Neural cell (in vitro differentiated cells): ENCODE data around the gene KDM4B. TPM values are rescaled to one million over a fixed set of nuclear protein-coding genes. Genes with fewer than 3 reads are reported as not detected.
"Not testable (repeated sequence)": the region's sequence is repeated elsewhere in the genome, so short reads cannot be mapped to it uniquely, and the experiment has no call there.

Experiments
- H2AFZ ChIP-seq: fragments of 200-600, 300-800 bp; sonication (generic), shearing (Covaris generic); 2 replicates; pipeline ENCODE4 v1.6.0; 2014; ENCODE audit warnings: low read depth, mild to moderate bottlenecking, antibody characterized with exemption, low read length, moderate library complexity
- H3F3A ChIP-seq: fragments of 200-600 bp; shearing (Covaris generic); 2 replicates; pipeline ENCODE4 v1.6.1; 2016; ENCODE audit warnings: mild to moderate bottlenecking, moderate library complexity, mixed read lengths, antibody characterized with exemption, low read length; ENCODE audit not compliant: insufficient read depth, poor library complexity, severe bottlenecking
- H3K27ac ChIP-seq: fragments of 200-600, 300-800 bp; sonication (generic), shearing (Covaris generic); 2 replicates; pipeline ENCODE4 v1.5.1; 2014; ENCODE audit warnings: mild to moderate bottlenecking, low read length, moderate library complexity
- H3K27me3 ChIP-seq: fragments of 300-800, 200-600 bp; sonication (generic), shearing (Covaris generic); 2 replicates; pipeline ENCODE4 v1.6.0; 2014; ENCODE audit warnings: mild to moderate bottlenecking, low read depth, low read length, moderate library complexity; ENCODE audit not compliant: insufficient read depth
- H3K36me3 ChIP-seq: fragments of 300-800, 200-600 bp; sonication (generic), shearing (Covaris generic); 2 replicates; pipeline ENCODE4 v1.5.1; 2014; ENCODE audit warnings: mild to moderate bottlenecking, antibody characterized with exemption, low read length, moderate library complexity; ENCODE audit not compliant: insufficient read depth
- H3K4me2 ChIP-seq: fragments of 300-800, 200-600 bp; sonication (generic), shearing (Covaris generic); 2 replicates; pipeline ENCODE4 v1.6.0; 2014; ENCODE audit warnings: mild to moderate bottlenecking, low read length
- H3K4me3 ChIP-seq: fragments of 300-800, 200-600 bp; sonication (generic), shearing (Covaris generic); 2 replicates; pipeline ENCODE4 v1.5.1; 2014; ENCODE audit warnings: mild to moderate bottlenecking, low read length, moderate library complexity
- H3K79me2 ChIP-seq: fragments of 200-600 bp; shearing (Covaris generic); replicated peaks from 2 replicates; pipeline ENCODE4 v1.6.0; 2014; ENCODE audit warnings: mild to moderate bottlenecking, low read length, moderate library complexity; ENCODE audit not compliant: insufficient read depth
- H3K9ac ChIP-seq: fragments of 300-800, 200-600 bp; sonication (generic), shearing (Covaris generic); 2 replicates; pipeline ENCODE4 v1.6.1; 2016; ENCODE audit warnings: mild to moderate bottlenecking, low read length, mixed read lengths
- H3K9me2 ChIP-seq: fragments of 200-600 bp; shearing (Covaris generic); 2 replicates; pipeline ENCODE4 v1.6.1; 2016; ENCODE audit warnings: mild to moderate bottlenecking, low read length, mixed read lengths; ENCODE audit not compliant: insufficient read depth
- H3K9me3 ChIP-seq: fragments of 200-600, 300-800 bp; sonication (generic), shearing (Covaris generic); 2 replicates; pipeline ENCODE4 v1.6.1; 2016; ENCODE audit warnings: mild to moderate bottlenecking, mixed run types, low read length, moderate library complexity, mixed read lengths
- H4K20me1 ChIP-seq: fragments of 200-600 bp; shearing (Covaris generic); 2 replicates; pipeline ENCODE4 v1.6.1; 2016; ENCODE audit warnings: mild to moderate bottlenecking, mixed run types; ENCODE audit not compliant: insufficient read depth
- EP300 ChIP-seq: fragments of 450-650 bp; conservative IDR thresholded peaks from 2 replicates; pipeline ENCODE4 v1.6.1; 2014; ENCODE audit warnings: antibody characterized with exemption, mild to moderate bottlenecking, moderate library complexity; ENCODE audit not compliant: poor library complexity, severe bottlenecking
- EZH2 ChIP-seq: fragments of 200-600, 300-800 bp; shearing (Covaris generic), sonication (generic); IDR thresholded peaks from 2 replicates; pipeline ENCODE4 v1.6.1; 2014; ENCODE audit warnings: antibody characterized with exemption, low read length, borderline replicate concordance, mild to moderate bottlenecking; ENCODE audit not compliant: insufficient read depth, poor library complexity, severe bottlenecking
- MXI1 ChIP-seq: fragments of 450-650 bp; conservative IDR thresholded peaks from 2 replicates; pipeline ENCODE4 v1.6.1; 2014; ENCODE audit warnings: antibody characterized with exemption, mild to moderate bottlenecking; ENCODE audit not compliant: poor library complexity, severe bottlenecking
- POLR2AphosphoS5 ChIP-seq: IDR thresholded peaks from 2 replicates; pipeline ENCODE4 v1.6.1; 2012
- RAD21 ChIP-seq: fragments of 450-650 bp; conservative IDR thresholded peaks from 2 replicates; pipeline ENCODE4 v1.6.1; 2014; ENCODE audit warnings: antibody characterized with exemption, mild to moderate bottlenecking, moderate library complexity
- SMC3 ChIP-seq: fragments of 450-650 bp; conservative IDR thresholded peaks from 2 replicates; pipeline ENCODE4 v1.6.1; 2014; ENCODE audit warnings: antibody characterized with exemption, mild to moderate bottlenecking, moderate library complexity; ENCODE audit not compliant: poor library complexity
- TAF1 ChIP-seq: IDR thresholded peaks from 2 replicates; pipeline ENCODE4 v1.6.1; 2012; ENCODE audit warnings: low read depth
- polyA plus RNA-seq: library from polyadenylated mRNA; depleted of rRNA; stranded (reverse); fragments of >200 nt; gene quantifications from 2 replicates; pipeline ENCODE4 v1.2.3, GENCODE V29; 2014
- TF ChIP-seq, protein P1 (sequence below): IDR thresholded peaks from 2 replicates; pipeline ENCODE4 v1.6.1; 2012; ENCODE audit warnings: borderline replicate concordance
- TF ChIP-seq, protein P2 (sequence below): fragments of 450-650 bp; IDR thresholded peaks from 2 replicates; pipeline ENCODE4 v1.5.1; 2014; ENCODE audit warnings: antibody characterized with exemption, mild to moderate bottlenecking, moderate library complexity; ENCODE audit not compliant: poor library complexity, severe bottlenecking

KDM4B gene
- polyA plus RNA-seq, 1 donor from 2014 or later, result 19.1 TPM

GRCh38 chr19:4941638-4942169 lies 27.2 kb upstream of the KDM4B start:
- H3K4me2 ChIP-seq, H4K20me1 ChIP-seq, H3K27ac ChIP-seq, H3K36me3 ChIP-seq, H3F3A ChIP-seq, H3K79me2 ChIP-seq, H3K9ac ChIP-seq, H3K9me3 ChIP-seq, H3K27me3 ChIP-seq, H3K9me2 ChIP-seq, H2AFZ ChIP-seq, H3K4me3 ChIP-seq: not testable (repeated sequence)

GRCh38 chr19:4950650-4951049 lies 18.3 kb upstream of the KDM4B start:
- H3K4me2 ChIP-seq, H3K9me3 ChIP-seq, H3K36me3 ChIP-seq, H3K9ac ChIP-seq, H3K79me2 ChIP-seq, H3K27ac ChIP-seq, H3K4me3 ChIP-seq, H2AFZ ChIP-seq, H3K27me3 ChIP-seq, H4K20me1 ChIP-seq, H3K9me2 ChIP-seq, H3F3A ChIP-seq: not testable (repeated sequence)

DNA sequence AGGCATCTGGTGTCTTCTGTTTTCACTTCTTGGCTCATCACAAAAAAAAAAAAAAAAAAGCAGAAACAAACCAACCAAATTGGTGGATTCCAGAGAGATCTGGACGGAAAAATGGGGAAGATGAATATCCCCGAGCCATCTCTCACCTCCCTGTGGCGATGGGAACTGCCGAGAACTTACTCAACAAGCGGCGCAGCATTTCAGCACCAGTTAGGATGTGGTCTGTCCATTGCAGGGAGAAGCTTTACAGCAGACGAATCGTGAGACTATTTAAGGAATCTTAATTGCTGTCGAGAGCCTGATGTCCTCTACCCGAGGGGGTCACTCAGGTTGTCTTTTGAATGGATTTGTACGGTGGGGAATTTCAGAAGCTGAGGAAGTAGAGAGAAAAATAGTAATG lies 17.3 kb upstream of the KDM4B start:
- no peak overlapping the region for H3K4me2 ChIP-seq
- H3K9me3 ChIP-seq, result no peaks in the 10 kb centered on the region
- H3K9me2 ChIP-seq, result no peaks in the 10 kb centered on the region
- TF ChIP-seq POLR2AphosphoS5 (no peak), EZH2 (no peak), EP300 (no peak), SMC3 (no peak), MXI1 (no peak), TAF1 (no peak), RAD21 (no peak)
- TF ChIP-seq, protein P1, sequence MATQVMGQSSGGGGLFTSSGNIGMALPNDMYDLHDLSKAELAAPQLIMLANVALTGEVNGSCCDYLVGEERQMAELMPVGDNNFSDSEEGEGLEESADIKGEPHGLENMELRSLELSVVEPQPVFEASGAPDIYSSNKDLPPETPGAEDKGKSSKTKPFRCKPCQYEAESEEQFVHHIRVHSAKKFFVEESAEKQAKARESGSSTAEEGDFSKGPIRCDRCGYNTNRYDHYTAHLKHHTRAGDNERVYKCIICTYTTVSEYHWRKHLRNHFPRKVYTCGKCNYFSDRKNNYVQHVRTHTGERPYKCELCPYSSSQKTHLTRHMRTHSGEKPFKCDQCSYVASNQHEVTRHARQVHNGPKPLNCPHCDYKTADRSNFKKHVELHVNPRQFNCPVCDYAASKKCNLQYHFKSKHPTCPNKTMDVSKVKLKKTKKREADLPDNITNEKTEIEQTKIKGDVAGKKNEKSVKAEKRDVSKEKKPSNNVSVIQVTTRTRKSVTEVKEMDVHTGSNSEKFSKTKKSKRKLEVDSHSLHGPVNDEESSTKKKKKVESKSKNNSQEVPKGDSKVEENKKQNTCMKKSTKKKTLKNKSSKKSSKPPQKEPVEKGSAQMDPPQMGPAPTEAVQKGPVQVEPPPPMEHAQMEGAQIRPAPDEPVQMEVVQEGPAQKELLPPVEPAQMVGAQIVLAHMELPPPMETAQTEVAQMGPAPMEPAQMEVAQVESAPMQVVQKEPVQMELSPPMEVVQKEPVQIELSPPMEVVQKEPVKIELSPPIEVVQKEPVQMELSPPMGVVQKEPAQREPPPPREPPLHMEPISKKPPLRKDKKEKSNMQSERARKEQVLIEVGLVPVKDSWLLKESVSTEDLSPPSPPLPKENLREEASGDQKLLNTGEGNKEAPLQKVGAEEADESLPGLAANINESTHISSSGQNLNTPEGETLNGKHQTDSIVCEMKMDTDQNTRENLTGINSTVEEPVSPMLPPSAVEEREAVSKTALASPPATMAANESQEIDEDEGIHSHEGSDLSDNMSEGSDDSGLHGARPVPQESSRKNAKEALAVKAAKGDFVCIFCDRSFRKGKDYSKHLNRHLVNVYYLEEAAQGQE, result no peak
- TF ChIP-seq, protein P2, sequence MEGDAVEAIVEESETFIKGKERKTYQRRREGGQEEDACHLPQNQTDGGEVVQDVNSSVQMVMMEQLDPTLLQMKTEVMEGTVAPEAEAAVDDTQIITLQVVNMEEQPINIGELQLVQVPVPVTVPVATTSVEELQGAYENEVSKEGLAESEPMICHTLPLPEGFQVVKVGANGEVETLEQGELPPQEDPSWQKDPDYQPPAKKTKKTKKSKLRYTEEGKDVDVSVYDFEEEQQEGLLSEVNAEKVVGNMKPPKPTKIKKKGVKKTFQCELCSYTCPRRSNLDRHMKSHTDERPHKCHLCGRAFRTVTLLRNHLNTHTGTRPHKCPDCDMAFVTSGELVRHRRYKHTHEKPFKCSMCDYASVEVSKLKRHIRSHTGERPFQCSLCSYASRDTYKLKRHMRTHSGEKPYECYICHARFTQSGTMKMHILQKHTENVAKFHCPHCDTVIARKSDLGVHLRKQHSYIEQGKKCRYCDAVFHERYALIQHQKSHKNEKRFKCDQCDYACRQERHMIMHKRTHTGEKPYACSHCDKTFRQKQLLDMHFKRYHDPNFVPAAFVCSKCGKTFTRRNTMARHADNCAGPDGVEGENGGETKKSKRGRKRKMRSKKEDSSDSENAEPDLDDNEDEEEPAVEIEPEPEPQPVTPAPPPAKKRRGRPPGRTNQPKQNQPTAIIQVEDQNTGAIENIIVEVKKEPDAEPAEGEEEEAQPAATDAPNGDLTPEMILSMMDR, result no peak
- H3F3A ChIP-seq, result no peaks in the 10 kb centered on the region
- no peak overlapping the region for H3K4me3 ChIP-seq
- no peaks in the 10 kb centered on the region for H3K27me3 ChIP-seq
- no peak overlapping the region for H3K27ac ChIP-seq
- no peaks in the 10 kb centered on the region for H3K79me2 ChIP-seq
- no peak overlapping the region for H2AFZ ChIP-seq
- H4K20me1 ChIP-seq, result no peaks in the 10 kb centered on the region
- H3K9ac ChIP-seq, result no peak overlapping the region
- no peaks in the 10 kb centered on the region for H3K36me3 ChIP-seq
